Right renal pelvis (tissue), 4 donors: Measurements from ENCODE around the gene PLEKHG2. TPM values are rescaled to one million over a fixed set of nuclear protein-coding genes. Genes with fewer than 3 reads are reported as not detected.
"Not testable (repeated sequence)": the region's sequence is repeated elsewhere in the genome, so short reads cannot be mapped to it uniquely, and the experiment has no call there.

Experiments used
- DNase-seq, 4 donors: peaks; one replicate each; pipeline ENCODE4 v3.0.0-alpha.2; 2013; ENCODE audit warnings: low read depth in 4 of 4, low spot score in 3 of 4, missing footprints in 1 of 4
- polyA plus RNA-seq, 4 donors: library from polyadenylated mRNA; unstranded; fragments of 120-200 nt; gene quantifications; one replicate each; pipeline ENCODE4 v1.2.1, GENCODE V29; 2013; ENCODE audit not compliant: insufficient read length in 4 of 4

PLEKHG2 gene
- polyA plus RNA-seq, 4 donors, result 62.9 to 89.6 (median 84.1) TPM

DNA sequence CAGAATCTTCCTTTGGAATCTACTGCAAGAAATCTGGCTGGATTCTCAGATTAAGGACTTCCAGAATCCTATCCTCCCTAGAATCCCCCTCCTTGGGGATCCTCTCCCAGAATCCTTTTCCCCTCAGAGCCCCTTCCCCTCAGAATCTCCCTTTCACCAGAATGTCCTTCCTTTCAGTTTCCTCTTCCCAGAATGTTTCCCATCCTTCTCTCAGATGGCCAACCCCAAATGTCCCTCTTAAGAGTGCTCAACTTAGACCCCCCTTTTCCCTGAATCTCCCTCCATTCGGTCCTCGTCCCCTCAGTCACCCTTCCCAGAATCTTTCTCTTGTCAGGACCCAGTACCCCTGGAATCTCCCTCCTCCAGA is 23.9 kb downstream of the PLEKHG2 start:
- DNase-seq, result no peak

- no peak for DNase-seq
Observed at GRCh38 chr19:39438270-39438934, 25.9 kb downstream of the PLEKHG2 start.

GRCh38 chr19:39444598-39445195 is 32.2 kb downstream of the PLEKHG2 start:
- no peak for DNase-seq

- peak; percentile 92 to 95 (median 95) for DNase-seq
Observed at GRCh38 chr19:39445196-39446111, 33.0 kb downstream of the PLEKHG2 start, which contains the start of gene SUPT5H. TSS of gene SUPT5H (plus strand) at chr19:39445582. CDS start at chr19:39445891, 309 bp downstream.

DNA sequence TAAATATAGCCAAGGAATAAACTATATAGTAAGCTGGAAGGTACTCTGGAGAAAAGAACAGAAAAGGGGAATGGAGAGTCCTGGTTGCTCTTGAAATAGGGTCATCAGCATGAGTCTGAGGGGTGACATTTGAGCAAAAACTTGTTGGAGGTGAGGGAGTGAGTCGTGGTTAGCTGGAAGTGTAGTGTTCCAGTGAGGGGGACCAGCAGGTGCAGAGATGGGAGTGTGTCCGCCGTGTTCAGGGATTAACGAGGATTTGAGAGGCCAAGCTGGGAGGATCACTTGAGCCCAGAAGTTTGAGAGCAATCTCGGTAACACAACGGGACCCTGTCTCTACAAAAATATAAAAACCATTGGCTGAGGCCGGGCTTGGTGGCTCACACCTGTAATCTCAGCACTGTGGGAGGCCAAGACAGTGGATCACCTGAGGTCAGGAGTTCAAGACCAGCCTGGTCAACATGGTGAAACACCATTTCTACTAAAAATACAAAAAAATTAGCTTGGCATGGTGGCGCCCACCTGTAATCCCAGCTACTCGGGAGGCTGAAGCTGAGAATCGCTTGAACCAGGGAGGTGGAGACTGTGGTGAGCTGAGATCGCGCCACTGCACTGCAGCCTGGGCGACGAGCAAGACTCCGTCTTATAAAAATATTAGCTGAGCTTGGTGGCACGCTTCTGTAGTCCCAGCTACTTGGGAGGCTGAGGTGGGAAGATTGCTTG is 34.1 kb downstream of the PLEKHG2 start:
- DNase-seq, result no peak

DNA sequence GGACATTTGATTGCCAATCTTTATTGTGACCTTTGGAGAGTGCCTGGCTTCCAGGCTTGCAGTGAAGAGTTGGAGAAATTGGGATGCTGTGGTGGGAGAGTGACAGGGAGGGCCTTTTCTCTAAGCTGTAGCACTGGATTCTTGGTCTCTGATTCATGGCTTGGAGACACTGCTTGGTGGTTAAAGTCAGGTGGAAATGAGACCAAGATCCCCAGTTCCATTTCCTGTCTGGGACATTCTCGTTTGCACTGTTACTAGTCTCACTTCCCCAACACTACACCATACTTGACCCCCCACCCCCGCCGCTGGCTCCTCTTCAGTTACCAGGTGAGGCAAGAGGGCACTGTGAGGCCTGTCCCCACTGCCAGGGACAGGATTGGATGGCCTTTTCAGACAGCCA is 35.8 kb downstream of the PLEKHG2 start:
- no peak for DNase-seq

GRCh38 chr19:39449116-39449797 is 36.8 kb downstream of the PLEKHG2 start:
- DNase-seq, result no peak

GRCh38 chr19:39451257-39451656 is 38.8 kb downstream of the PLEKHG2 start:
- DNase-seq, result not testable (repeated sequence)

DNA sequence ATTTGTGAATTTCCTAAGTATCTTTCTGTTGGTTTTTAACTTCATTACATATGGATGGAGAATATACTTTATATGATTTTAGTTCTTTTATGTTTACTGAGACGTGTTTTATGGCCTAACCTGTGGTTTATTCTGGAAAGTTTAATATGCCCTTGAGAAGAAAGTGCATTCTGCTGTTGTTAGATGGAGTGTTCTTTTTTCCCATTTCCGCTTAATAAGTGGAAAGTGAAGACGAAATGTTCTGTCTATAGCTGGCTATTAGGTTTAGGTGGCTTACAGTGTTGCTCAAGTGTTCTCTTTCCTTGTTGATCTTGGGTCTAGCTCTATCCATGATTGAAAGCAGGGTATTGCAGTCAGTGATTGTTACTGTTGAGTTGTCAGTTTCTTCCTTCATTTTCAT is 50.9 kb downstream of the PLEKHG2 start:
- no peak for DNase-seq

- DNase-seq, result no peak
Observed at GRCh38 chr19:39465956-39466747, 53.7 kb downstream of the PLEKHG2 start.

DNA sequence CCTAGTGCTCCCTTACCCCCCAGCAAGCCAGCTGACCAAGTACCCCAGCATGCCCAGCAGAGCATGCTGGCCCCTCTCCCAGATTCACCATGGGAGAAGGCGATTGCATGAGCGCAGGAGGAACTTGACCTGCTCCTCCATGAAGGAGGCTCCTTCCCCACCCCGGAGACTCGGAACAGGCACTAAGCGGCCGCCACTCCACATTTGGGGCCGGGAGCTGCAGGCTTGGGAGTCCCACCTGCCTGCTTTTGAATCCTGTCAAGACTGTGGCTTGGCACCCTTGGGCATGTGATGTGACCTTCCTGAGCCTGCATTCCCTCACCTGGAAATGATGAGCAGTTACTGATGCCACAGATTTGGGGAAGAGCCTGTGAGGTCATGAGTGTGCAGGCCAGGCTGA is 55.5 kb downstream of the PLEKHG2 start:
- DNase-seq, result no peak

- DNase-seq, result no peak
Observed at GRCh38 chr19:39469036-39469435, 56.6 kb downstream of the PLEKHG2 start.

DNA sequence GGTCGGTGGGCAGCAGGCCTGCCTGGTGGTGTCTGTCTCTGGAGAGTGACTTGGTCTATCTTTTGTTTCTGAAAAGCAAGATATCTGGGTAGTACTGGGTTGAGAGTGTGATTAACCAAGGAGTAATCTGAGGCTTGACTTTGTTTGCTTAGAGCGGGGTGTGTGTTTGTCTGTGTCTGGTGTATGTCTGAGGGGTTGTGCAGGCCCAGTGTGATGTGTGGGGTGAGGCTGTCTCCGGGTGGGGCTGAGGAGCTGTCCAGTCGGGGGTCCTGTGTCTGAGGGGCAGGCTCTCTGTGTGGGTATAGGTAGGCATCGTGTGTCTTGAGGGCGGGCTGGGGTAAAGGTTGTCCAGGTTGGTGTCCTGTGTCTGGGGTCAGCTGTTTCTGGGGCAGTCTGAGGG is 57.1 kb downstream of the PLEKHG2 start:
- no peak for DNase-seq

- DNase-seq, result no peak
Observed at GRCh38 chr19:39470724-39471339, 58.4 kb downstream of the PLEKHG2 start.

GRCh38 chr19:39471756-39472536 is 59.5 kb downstream of the PLEKHG2 start:
- no peak for DNase-seq

DNA sequence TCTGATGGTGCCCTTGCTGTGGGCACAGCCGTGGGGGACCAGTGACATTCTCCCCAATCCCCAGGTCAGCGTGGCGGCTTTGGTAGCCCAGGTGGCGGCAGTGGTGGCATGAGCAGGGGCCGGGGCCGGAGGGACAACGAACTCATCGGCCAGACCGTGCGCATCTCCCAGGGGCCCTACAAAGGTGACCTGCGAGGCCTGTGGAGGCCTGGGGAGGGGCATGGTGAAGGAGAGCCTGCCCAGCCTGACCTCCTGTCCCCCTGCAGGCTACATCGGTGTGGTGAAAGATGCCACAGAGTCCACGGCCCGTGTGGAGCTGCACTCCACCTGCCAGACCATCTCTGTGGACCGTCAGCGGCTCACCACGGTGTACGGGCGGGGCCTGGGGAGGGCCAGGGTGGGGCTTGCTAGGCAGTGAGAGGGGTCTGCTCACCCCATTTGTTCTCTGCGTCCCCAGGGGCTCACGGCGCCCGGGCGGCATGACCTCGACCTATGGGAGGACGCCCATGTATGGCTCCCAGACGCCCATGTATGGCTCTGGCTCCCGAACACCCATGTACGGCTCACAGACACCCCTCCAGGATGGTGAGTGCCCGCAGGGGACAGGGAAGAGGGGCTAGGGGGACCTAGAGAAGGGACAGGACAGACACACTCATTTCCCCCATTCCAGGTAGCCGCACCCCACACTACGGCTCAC is 60.4 kb downstream of the PLEKHG2 start:
- no peak for DNase-seq

- DNase-seq, result no peak
Observed at GRCh38 chr19:39473443-39473960, 61.0 kb downstream of the PLEKHG2 start.
